Cardiac fibroblast (primary cell): ENCODE data around the gene PCDH20.

Experiments
- DNase-seq, 2 donors: peaks; one replicate each; pipeline versions ENCODE4 v3.0.0 to v3.0.0-alpha.2; 2010; ENCODE audit warnings: low read depth in 2 of 2
- H3K4me3 ChIP-seq, 2 donors: replicated peaks in 1 of 2; 1 replicate in 1 of 2; 2 replicates in 1 of 2; pipeline ENCODE4 v1.5.1; 2011; ENCODE audit warnings: low read depth in 2 of 2, low read length in 2 of 2, mild to moderate bottlenecking in 2 of 2, moderate library complexity in 1 of 2
- TF ChIP-seq, protein P1 (sequence below): IDR thresholded peaks from one replicate; pipeline ENCODE4 v1.5.1; 2011; ENCODE audit warnings: low read depth, mild to moderate bottlenecking, low read length, inconsistent platforms

The PCDH20 gene

DNA sequence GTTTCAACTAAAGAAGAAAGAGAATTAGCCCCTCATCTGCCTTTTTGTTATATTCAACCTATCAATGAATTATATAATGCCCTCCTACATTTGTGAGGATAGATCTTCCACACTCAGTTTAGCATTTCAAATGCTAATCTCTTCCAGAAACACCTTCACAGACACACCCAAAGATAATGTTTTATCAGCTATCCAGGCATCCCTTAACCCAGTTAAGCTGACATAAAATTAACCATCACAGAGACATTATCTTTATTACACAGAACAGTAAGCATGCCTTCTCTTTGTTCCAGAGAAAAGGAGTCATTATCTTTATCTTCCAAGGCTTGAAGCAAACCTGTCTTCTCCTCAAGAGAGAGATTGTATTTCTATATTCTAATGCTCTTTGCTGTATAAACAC is 53.1 kb downstream of the PCDH20 start:
- H3K4me3 ChIP-seq, result no peak overlapping the region
- TF ChIP-seq, protein P1, sequence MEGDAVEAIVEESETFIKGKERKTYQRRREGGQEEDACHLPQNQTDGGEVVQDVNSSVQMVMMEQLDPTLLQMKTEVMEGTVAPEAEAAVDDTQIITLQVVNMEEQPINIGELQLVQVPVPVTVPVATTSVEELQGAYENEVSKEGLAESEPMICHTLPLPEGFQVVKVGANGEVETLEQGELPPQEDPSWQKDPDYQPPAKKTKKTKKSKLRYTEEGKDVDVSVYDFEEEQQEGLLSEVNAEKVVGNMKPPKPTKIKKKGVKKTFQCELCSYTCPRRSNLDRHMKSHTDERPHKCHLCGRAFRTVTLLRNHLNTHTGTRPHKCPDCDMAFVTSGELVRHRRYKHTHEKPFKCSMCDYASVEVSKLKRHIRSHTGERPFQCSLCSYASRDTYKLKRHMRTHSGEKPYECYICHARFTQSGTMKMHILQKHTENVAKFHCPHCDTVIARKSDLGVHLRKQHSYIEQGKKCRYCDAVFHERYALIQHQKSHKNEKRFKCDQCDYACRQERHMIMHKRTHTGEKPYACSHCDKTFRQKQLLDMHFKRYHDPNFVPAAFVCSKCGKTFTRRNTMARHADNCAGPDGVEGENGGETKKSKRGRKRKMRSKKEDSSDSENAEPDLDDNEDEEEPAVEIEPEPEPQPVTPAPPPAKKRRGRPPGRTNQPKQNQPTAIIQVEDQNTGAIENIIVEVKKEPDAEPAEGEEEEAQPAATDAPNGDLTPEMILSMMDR, result no peak
- no peak for DNase-seq
